Measurements from ENCODE around the gene PROCA1. TPM values are rescaled to one million over a fixed set of nuclear protein-coding genes. Genes with fewer than 3 reads are reported as not detected.

Gene PROCA1
- total and polyA plus RNA-seq, 2 of the 13 experiments (the other 11 are each of a cell fraction or from before 2014, with no cell fraction given): 0.73 to 1.5 TPM

GRCh38 chr17:28698253-28698941 is 13.3 kb downstream of the PROCA1 start (continued):
- TF ChIP-seq ZNF704 (CRISPR knock-in tag; IDR thresholded peaks at IDR 0.05; ENCODE audit: borderline replicate concordance) (no peak), MXI1 (IDR thresholded peaks at IDR 0.05; ENCODE audit: borderline replicate concordance, low read depth, low read length) (peak; percentile 95; the same call in 2 of the 3 replicates), ZKSCAN5 (CRISPR knock-in tag; IDR thresholded peaks at IDR 0.05) (peak; percentile 49; the same call in 1 of the 2 replicates), DR1 (CRISPR knock-in tag; IDR thresholded peaks at IDR 0.05) (peak; percentile 91), GMEB1 (CRISPR knock-in tag; IDR thresholded peaks at IDR 0.05; ENCODE audit: borderline replicate concordance) (peak; percentile 45; the same call in 1 of the 2 replicates), MYC (CRISPR knock-in tag; IDR thresholded peaks at IDR 0.05; ENCODE audit: borderline replicate concordance) (peak; percentile 93), GLI4 (CRISPR knock-in tag; IDR thresholded peaks at IDR 0.05; ENCODE audit: borderline replicate concordance) (peak; percentile 66; the same call in 1 of the 2 replicates), ZFP36L1 (CRISPR knock-in tag; IDR thresholded peaks at IDR 0.05) (0 out of 2 replicates have a peak, but pooled peaks have one; percentile 34), POLR2A (IDR thresholded peaks at IDR 0.05; ENCODE audit: insufficient read depth in 1 of 2, low read depth in 2 of 2, low read length in 2 of 2) (peak; percentile 96 to 99), ZFP1 (CRISPR knock-in tag; IDR thresholded peaks at IDR 0.05) (peak; percentile 96), TFDP1 (CRISPR knock-in tag; IDR thresholded peaks at IDR 0.05; ENCODE audit: borderline replicate concordance) (peak; percentile 66), THRA (CRISPR knock-in tag; IDR thresholded peaks at IDR 0.05; ENCODE audit: borderline replicate concordance) (peak; percentile 18; the same call in 1 of the 2 replicates), RELA (CRISPR knock-in tag; IDR thresholded peaks at IDR 0.05) (no peak), NR1H2 (CRISPR knock-in tag; IDR thresholded peaks at IDR 0.05; ENCODE audit: borderline replicate concordance, low read depth) (no peak), ZZZ3 (CRISPR knock-in tag; IDR thresholded peaks at IDR 0.05; ENCODE audit: borderline replicate concordance) (no peak), ZXDC (CRISPR knock-in tag; IDR thresholded peaks at IDR 0.05) (no peak), CHD2 (IDR thresholded peaks at IDR 0.05; ENCODE audit: low read depth, low read length) (peak; percentile 39; the same call in 1 of the 2 replicates), CBFB (CRISPR knock-in tag; IDR thresholded peaks at IDR 0.05) (peak; percentile 38; the same call in 1 of the 2 replicates), TEAD3 (CRISPR knock-in tag; optimal IDR thresholded peaks at IDR 0.05; ENCODE audit: borderline replicate concordance) (peak; percentile 83), HDAC1 (CRISPR knock-in tag; IDR thresholded peaks at IDR 0.05) (peak; percentile 87)

All from HepG2 (cell line).